HG02943 (cell line): ENCODE results near the gene KLF2.
"Not testable (repeated sequence)": the region's sequence is repeated elsewhere in the genome, so short reads cannot be mapped to it uniquely, and the experiment has no call there.

Source experiments
- ATAC-seq: cut with Tn5 transposase; IDR thresholded peaks from one replicate; pipeline ENCODE4 v1.9.1; 2021; ENCODE audit warnings: mild to moderate bottlenecking, low read depth, moderate library complexity; ENCODE audit not compliant: unreplicated experiment

Gene KLF2

GRCh38 chr19:16324384-16325160 lies at the start of gene KLF2:
TSS of gene KLF2 (plus strand) at chr19:16324826. CDS start at chr19:16324924, 98 bp downstream.
- ATAC-seq, result peak; percentile 55

GRCh38 chr19:16280306-16280705 lies 44.3 kb upstream of the KLF2 start:
- no peak for ATAC-seq

GRCh38 chr19:16281743-16282142 lies 42.9 kb upstream of the KLF2 start:
- no peak for ATAC-seq

- no peak for ATAC-seq
These were observed 41.2 kb upstream of the KLF2 start for GRCh38 chr19:16283210-16284061.

- no peak for ATAC-seq
These were observed 40.1 kb upstream of the KLF2 start for GRCh38 chr19:16284505-16284904.

GRCh38 chr19:16285079-16285478 lies 39.5 kb upstream of the KLF2 start:
- not testable (repeated sequence) for ATAC-seq

- ATAC-seq, result no peak
These were observed 38.7 kb upstream of the KLF2 start for GRCh38 chr19:16285769-16286498.

GRCh38 chr19:16288544-16288943 lies 36.1 kb upstream of the KLF2 start:
- ATAC-seq, result no peak

- ATAC-seq, result no peak
These were observed 35.0 kb upstream of the KLF2 start for GRCh38 chr19:16289594-16289993.

GRCh38 chr19:16290692-16291091 lies 33.9 kb upstream of the KLF2 start:
- no peak for ATAC-seq

GRCh38 chr19:16293118-16294091 lies 31.2 kb upstream of the KLF2 start:
- ATAC-seq, result no peak

GRCh38 chr19:16295057-16295456 lies 29.6 kb upstream of the KLF2 start:
- no peak for ATAC-seq

GRCh38 chr19:16296713-16297112 lies 27.9 kb upstream of the KLF2 start:
- no peak for ATAC-seq

- ATAC-seq, result no peak
These were observed 26.9 kb upstream of the KLF2 start for GRCh38 chr19:16297575-16298178.

GRCh38 chr19:16298334-16298733 lies 26.3 kb upstream of the KLF2 start:
- no peak for ATAC-seq

- no peak for ATAC-seq
These were observed 22.5 kb upstream of the KLF2 start for GRCh38 chr19:16301999-16302694.

- no peak for ATAC-seq
These were observed 20.9 kb upstream of the KLF2 start for GRCh38 chr19:16303755-16304154.

- ATAC-seq, result not testable (repeated sequence)
These were observed 20.1 kb upstream of the KLF2 start for GRCh38 chr19:16304511-16304910.

- not testable (repeated sequence) for ATAC-seq
These were observed 19.6 kb upstream of the KLF2 start for GRCh38 chr19:16305060-16305459.
